Keratinocyte (primary cell): Measurements from ENCODE around the gene PLXNB2. TPM values are rescaled to one million over a fixed set of nuclear protein-coding genes. Genes with fewer than 3 reads are reported as not detected.

Experiments used
- DNase-seq: peaks from one replicate; pipeline ENCODE4 v3.0.0-alpha.2; 2011; ENCODE audit warnings: low read depth, missing footprints, low spot score
- FAIRE-seq: peaks from 2 replicates; lab custom pipeline; 2011; peaks lifted over from hg19 to GRCh38; lab: Jason Lieb, UNC
- H2AFZ ChIP-seq: 2 replicates; pipeline ENCODE4 v1.6.0; 2012; ENCODE audit warnings: low read length, control low read depth, inconsistent platforms; ENCODE audit not compliant: control insufficient read depth
- H3K27ac ChIP-seq: 2 replicates; pipeline ENCODE4 v1.5.1; 2011; ENCODE audit warnings: low read length; ENCODE audit not compliant: control insufficient read depth, insufficient read depth
- H3K27me3 ChIP-seq: 3 replicates; pipeline ENCODE4 v1.6.0; 2011; ENCODE audit warnings: low read length; ENCODE audit not compliant: control insufficient read depth, insufficient read depth; ENCODE audit errors: extremely low read depth
- H3K36me3 ChIP-seq, 2 experiments: 2 replicates in 1 of 2; 3 replicates in 1 of 2; pipeline ENCODE4 v1.5.1; 2011; ENCODE audit warnings: low read length in 2 of 2, mild to moderate bottlenecking in 1 of 2; ENCODE audit not compliant: control insufficient read depth in 2 of 2, insufficient read depth in 2 of 2; ENCODE audit errors: extremely low read depth in 1 of 2
- H3K4me1 ChIP-seq: 3 replicates; pipeline ENCODE4 v1.5.1; 2011; ENCODE audit warnings: low read length; ENCODE audit not compliant: control insufficient read depth, insufficient read depth; ENCODE audit errors: extremely low read depth
- H3K4me2 ChIP-seq: 3 replicates; pipeline ENCODE4 v1.6.0; 2011; ENCODE audit warnings: low read depth, low read length; ENCODE audit not compliant: control insufficient read depth, insufficient read depth; ENCODE audit errors: extremely low read depth
- H3K4me3 ChIP-seq, 3 experiments: fragments of 200-600 bp in 1 of 3; sonication (generic) in 1 of 3; 2 replicates in 2 of 3; 3 replicates in 1 of 3; pipeline ENCODE4 v1.5.1; 2011 to 2016; ENCODE audit warnings: low read length in 3 of 3, mild to moderate bottlenecking in 3 of 3, control low read depth in 2 of 3, inconsistent platforms in 1 of 3, low read depth in 1 of 3, mixed read lengths in 1 of 3, mixed run types in 1 of 3, moderate library complexity in 1 of 3; ENCODE audit not compliant: control insufficient read depth in 2 of 3, insufficient read depth in 2 of 3; ENCODE audit errors: extremely low read depth in 1 of 3
- H3K79me2 ChIP-seq: 2 replicates; pipeline ENCODE4 v1.6.0; 2012; ENCODE audit warnings: low read length; ENCODE audit not compliant: control insufficient read depth, insufficient read depth
- H3K9ac ChIP-seq: 3 replicates; pipeline ENCODE4 v1.6.0; 2011; ENCODE audit warnings: low read length; ENCODE audit not compliant: control insufficient read depth, insufficient read depth; ENCODE audit errors: extremely low read depth
- H3K9me1 ChIP-seq: 3 replicates; pipeline ENCODE4 v1.6.0; 2011; ENCODE audit warnings: low read length; ENCODE audit not compliant: control insufficient read depth, insufficient read depth; ENCODE audit errors: extremely low read depth
- H3K9me3 ChIP-seq: 2 replicates; pipeline ENCODE4 v1.5.1; 2012; ENCODE audit warnings: low read depth, low read length; ENCODE audit not compliant: control insufficient read depth
- H4K20me1 ChIP-seq: 3 replicates; pipeline ENCODE4 v1.6.0; 2011; ENCODE audit warnings: low read length; ENCODE audit not compliant: control insufficient read depth, insufficient read depth; ENCODE audit errors: extremely low read depth
- CTCF ChIP-seq, 3 experiments: IDR thresholded peaks in 1 of 3; conservative IDR thresholded peaks in 1 of 3; optimal IDR thresholded peaks in 1 of 3; 2 replicates in 2 of 3; 3 replicates in 1 of 3; pipeline versions ENCODE3 to v1.5.1; 2011; ENCODE audit warnings: low read length in 3 of 3, mild to moderate bottlenecking in 3 of 3, moderate library complexity in 2 of 3, control low read depth in 1 of 3, inconsistent platforms in 1 of 3; ENCODE audit not compliant: insufficient read depth in 2 of 3; ENCODE audit errors: extremely low read depth in 1 of 3
- EZH2 ChIP-seq: IDR thresholded peaks from one replicate; pipeline ENCODE4 v1.6.1; 2012; ENCODE audit warnings: inconsistent platforms, mild to moderate bottlenecking, low read length, moderate library complexity
- dilution Hi-C: fragments of 300-500 bp; cut with MboI; formaldehyde crosslinking; loops from one replicate; pipeline ENCODE4 v1.7.0; 2020; ENCODE audit warnings: low sequenced_read_pairs; ENCODE audit not compliant: extremely low pct_ligation_motif_present
- polyA plus RNA-seq, 5 experiments: library from polyadenylated mRNA; depleted of rRNA in 3 of 5; stranded (reverse) in 3 of 5; stranded (forward) in 1 of 5; unstranded in 1 of 5; fragments of >200 nt; gene quantifications; 1 replicate in 1 of 5; 2 replicates in 3 of 5; 3 replicates in 1 of 5; pipeline versions ENCODE4 v1.2.1 to v1.2.3, GENCODE V29; 2011 to 2012; ENCODE audit warnings: missing spikeins in 2 of 5, low read depth in 1 of 5, low replicate concordance in 1 of 5

PLXNB2 gene
- polyA plus RNA-seq, 1 donor (not counting 4 experiments of a cell fraction or from before 2014, with no cell fraction given) = 44.3 TPM

DNA sequence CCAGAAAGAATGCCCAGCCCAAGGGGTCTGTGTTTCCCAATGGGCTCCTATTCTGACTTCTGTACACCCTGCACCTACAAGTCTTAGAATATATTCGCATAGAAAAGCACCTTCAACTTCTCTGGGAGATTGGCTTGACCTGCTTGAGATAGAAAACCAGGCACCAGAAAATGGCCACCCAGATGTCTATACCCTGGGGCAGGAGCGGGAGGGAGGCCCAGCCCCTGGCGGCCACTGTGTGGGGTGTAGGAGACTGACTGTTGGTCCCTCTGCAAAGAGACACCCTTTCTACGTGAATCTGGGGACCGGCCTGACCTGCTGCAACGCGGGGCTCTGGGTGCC is 10.9 kb upstream of the PLXNB2 start:
- no peak for DNase-seq
- no peak for FAIRE-seq
- Histone ChIP-seq H3K9me3 (no peaks in the 10 kb centered on the region), H3K36me3 (no peaks in the 10 kb centered on the region), H3K27ac (no peak overlapping the region), H3K79me2 (no peaks in the 10 kb centered on the region), H3K9ac (no peak overlapping the region), H3K4me3 (no peak overlapping the region), H3K27me3 (peaks cover 20% of the 10 kb centered on the region), H3K4me1 (peaks cover 4% of the 10 kb centered on the region), H2AFZ (no peak overlapping the region), H3K9me1 (no peaks in the 10 kb centered on the region), H3K4me2 (no peak overlapping the region), H4K20me1 (no peaks in the 10 kb centered on the region)
- dilution Hi-C loops = no loop called here
- TF ChIP-seq EZH2 (no peak), CTCF (optimal IDR thresholded peaks at IDR 0.05 in 1 of 3, IDR thresholded peaks at IDR 0.05 in 1 of 3, conservative IDR thresholded peaks at IDR 0.05 in 1 of 3; ENCODE audit: extremely low read depth in 1 of 3, insufficient read depth in 2 of 3, low read length in 3 of 3) (no peak)

DNA sequence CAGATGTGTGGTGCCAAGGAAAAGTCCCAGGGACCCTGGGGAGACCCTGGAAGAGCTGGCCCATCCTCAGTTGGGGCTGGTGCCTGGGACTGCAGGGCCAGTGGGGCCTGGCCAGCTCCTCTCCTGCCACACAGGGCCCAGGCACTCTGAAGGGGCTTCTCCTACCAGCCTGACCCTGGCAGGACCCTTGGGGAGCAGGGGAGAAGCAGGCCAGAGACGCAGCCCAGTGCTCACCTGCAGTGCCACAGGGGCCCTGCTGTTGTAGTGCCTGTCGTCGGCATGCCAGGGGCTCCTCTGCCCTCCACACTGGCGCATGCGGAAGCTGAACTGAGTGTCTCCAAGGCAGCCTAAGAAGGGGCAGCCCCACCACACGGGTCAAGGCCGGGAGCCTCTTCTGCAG is 10.2 kb upstream of the PLXNB2 start:
- Histone ChIP-seq H3K9me3 (no peaks in the 10 kb centered on the region), H3K4me3 (no peak overlapping the region), H3K79me2 (no peaks in the 10 kb centered on the region), H3K4me2 (no peak overlapping the region), H3K27ac (no peak overlapping the region), H3K9me1 (no peaks in the 10 kb centered on the region), H3K36me3 (no peaks in the 10 kb centered on the region), H3K27me3 (peaks cover 20% of the 10 kb centered on the region), H3K4me1 (peaks cover 4% of the 10 kb centered on the region), H3K9ac (no peak overlapping the region), H4K20me1 (no peaks in the 10 kb centered on the region), H2AFZ (no peak overlapping the region)
- dilution Hi-C loops = no loop called here
- DNase-seq = no peak
- no peak for FAIRE-seq
- TF ChIP-seq CTCF (optimal IDR thresholded peaks at IDR 0.05 in 1 of 3, IDR thresholded peaks at IDR 0.05 in 1 of 3, conservative IDR thresholded peaks at IDR 0.05 in 1 of 3; ENCODE audit: extremely low read depth in 1 of 3, insufficient read depth in 2 of 3, low read length in 3 of 3) (no peak), EZH2 (no peak)
